ENCODE measurements around the gene SMG6.

SMG6 gene

DNA sequence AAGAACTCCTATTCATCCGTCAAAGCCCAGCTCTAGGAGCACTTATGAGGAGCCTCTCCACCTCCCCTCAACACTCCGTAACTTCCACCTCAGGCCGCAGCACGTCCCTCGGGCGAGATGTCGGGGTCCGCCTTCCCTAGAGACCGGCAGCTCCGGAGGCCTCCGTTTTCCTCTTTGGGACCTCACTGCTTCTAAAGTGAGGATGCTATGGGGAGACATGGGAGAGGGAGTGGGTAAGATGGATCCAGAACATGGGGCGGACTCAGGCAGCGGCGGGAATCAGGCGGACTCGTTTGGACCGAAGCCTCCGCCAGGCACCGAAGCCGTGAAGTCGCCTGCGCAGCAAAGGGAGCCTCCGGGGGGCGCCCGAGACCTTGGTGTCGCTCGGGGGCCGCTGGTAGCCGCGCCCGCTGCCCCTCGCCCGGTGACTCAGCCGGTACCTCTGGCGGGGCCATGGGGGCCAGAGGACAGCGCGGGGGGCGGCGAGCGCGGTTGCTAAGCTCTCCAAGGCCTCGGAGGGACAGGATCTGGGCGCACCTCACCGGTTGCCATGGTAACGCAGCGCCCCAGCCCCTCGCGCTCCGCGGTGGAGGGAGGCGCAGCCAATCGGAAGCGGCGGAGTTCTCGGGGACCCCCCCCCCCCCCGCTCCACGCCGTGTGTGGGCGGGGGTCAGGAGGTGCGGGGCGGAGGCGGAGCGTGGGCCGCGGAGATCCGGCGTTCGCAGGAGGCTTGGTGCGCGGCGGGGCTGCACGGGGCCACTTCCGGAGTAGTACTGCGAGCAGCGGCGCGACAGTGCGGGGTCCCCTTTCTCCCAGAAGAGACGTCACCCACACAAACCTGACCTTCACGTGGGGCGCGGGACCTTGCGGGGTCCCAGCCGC lies 250.0 kb downstream of the SMG6 start (continued):
- TF ChIP-seq, protein P1, sequence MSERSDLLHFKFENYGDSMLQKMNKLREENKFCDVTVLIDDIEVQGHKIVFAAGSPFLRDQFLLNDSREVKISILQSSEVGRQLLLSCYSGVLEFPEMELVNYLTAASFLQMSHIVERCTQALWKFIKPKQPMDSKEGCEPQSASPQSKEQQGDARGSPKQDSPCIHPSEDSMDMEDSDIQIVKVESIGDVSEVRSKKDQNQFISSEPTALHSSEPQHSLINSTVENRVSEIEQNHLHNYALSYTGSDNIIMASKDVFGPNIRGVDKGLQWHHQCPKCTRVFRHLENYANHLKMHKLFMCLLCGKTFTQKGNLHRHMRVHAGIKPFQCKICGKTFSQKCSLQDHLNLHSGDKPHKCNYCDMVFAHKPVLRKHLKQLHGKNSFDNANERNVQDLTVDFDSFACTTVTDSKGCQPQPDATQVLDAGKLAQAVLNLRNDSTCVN (tag by site-specific recombination; optimal IDR thresholded peaks at IDR 0.05), result peak; percentile 88
- TF ChIP-seq GLI4 (tag by site-specific recombination; IDR thresholded peaks at IDR 0.05) (no peak), ZNF112 (tag by site-specific recombination; IDR thresholded peaks at IDR 0.05) (no peak), ZFP3 (tag by site-specific recombination; IDR thresholded peaks at IDR 0.05; ENCODE audit: low read depth) (peak; percentile 99), ZNF398 (tag by site-specific recombination; IDR thresholded peaks at IDR 0.05) (peak; percentile 67; the same call in 1 of the 2 replicates), ZNF510 (tag by site-specific recombination; IDR thresholded peaks at IDR 0.05; ENCODE audit: insufficient replicate concordance) (no peak), ZNF202 (tag by site-specific recombination; IDR thresholded peaks at IDR 0.05; ENCODE audit: borderline replicate concordance) (no peak), ZNF211 (tag by site-specific recombination; IDR thresholded peaks at IDR 0.05; ENCODE audit: low read depth) (no peak), ZNF274 (IDR thresholded peaks at IDR 0.05; ENCODE audit: low read length) (no peak), ZNF274 (tag by site-specific recombination; IDR thresholded peaks at IDR 0.05; ENCODE audit: borderline replicate concordance) (no peak), ZNF623 (tag by site-specific recombination; IDR thresholded peaks at IDR 0.05) (no peak), ZNF555 (tag by site-specific recombination; conservative IDR thresholded peaks at IDR 0.05) (no peak), ZEB2 (tag by site-specific recombination; IDR thresholded peaks at IDR 0.05) (peak; percentile 99), ZNF473 (tag by site-specific recombination; IDR thresholded peaks at IDR 0.05) (no peak), IKZF3 (tag by site-specific recombination; IDR thresholded peaks at IDR 0.05) (peak; percentile 88), ZNF837 (tag by site-specific recombination; IDR thresholded peaks at IDR 0.05) (peak; percentile 65; the same call in 1 of the 2 replicates), ZNF654 (tag by site-specific recombination; IDR thresholded peaks at IDR 0.05; ENCODE audit: low read depth) (peak; percentile 57), ZNF561 (tag by site-specific recombination; IDR thresholded peaks at IDR 0.05; ENCODE audit: borderline replicate concordance) (peak; percentile 57; the same call in 1 of the 2 replicates), ZNF10 (tag by site-specific recombination; IDR thresholded peaks at IDR 0.05) (no peak), ZIC2 (tag by site-specific recombination; IDR thresholded peaks at IDR 0.05) (peak; percentile 44; the same call in 1 of the 2 replicates), ZNF610 (tag by site-specific recombination; IDR thresholded peaks at IDR 0.05; ENCODE audit: borderline replicate concordance) (0 out of 2 replicates have a peak, but pooled peaks have one; percentile 64), ZNF292 (tag by site-specific recombination; IDR thresholded peaks at IDR 0.05; ENCODE audit: borderline replicate concordance, low read depth) (no peak)
- TF ChIP-seq, protein P2, sequence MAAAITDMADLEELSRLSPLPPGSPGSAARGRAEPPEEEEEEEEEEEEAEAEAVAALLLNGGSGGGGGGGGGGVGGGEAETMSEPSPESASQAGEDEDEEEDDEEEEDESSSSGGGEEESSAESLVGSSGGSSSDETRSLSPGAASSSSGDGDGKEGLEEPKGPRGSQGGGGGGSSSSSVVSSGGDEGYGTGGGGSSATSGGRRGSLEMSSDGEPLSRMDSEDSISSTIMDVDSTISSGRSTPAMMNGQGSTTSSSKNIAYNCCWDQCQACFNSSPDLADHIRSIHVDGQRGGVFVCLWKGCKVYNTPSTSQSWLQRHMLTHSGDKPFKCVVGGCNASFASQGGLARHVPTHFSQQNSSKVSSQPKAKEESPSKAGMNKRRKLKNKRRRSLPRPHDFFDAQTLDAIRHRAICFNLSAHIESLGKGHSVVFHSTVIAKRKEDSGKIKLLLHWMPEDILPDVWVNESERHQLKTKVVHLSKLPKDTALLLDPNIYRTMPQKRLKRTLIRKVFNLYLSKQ (tag by site-specific recombination; IDR thresholded peaks at IDR 0.05; ENCODE audit: borderline replicate concordance), result no peak
- TF ChIP-seq, protein P3, sequence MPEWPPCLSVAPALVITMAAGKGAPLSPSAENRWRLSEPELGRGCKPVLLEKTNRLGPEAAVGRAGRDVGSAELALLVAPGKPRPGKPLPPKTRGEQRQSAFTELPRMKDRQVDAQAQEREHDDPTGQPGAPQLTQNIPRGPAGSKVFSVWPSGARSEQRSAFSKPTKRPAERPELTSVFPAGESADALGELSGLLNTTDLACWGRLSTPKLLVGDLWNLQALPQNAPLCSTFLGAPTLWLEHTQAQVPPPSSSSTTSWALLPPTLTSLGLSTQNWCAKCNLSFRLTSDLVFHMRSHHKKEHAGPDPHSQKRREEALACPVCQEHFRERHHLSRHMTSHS (tag by site-specific recombination; IDR thresholded peaks at IDR 0.05), result no peak
- TF ChIP-seq, protein P4, sequence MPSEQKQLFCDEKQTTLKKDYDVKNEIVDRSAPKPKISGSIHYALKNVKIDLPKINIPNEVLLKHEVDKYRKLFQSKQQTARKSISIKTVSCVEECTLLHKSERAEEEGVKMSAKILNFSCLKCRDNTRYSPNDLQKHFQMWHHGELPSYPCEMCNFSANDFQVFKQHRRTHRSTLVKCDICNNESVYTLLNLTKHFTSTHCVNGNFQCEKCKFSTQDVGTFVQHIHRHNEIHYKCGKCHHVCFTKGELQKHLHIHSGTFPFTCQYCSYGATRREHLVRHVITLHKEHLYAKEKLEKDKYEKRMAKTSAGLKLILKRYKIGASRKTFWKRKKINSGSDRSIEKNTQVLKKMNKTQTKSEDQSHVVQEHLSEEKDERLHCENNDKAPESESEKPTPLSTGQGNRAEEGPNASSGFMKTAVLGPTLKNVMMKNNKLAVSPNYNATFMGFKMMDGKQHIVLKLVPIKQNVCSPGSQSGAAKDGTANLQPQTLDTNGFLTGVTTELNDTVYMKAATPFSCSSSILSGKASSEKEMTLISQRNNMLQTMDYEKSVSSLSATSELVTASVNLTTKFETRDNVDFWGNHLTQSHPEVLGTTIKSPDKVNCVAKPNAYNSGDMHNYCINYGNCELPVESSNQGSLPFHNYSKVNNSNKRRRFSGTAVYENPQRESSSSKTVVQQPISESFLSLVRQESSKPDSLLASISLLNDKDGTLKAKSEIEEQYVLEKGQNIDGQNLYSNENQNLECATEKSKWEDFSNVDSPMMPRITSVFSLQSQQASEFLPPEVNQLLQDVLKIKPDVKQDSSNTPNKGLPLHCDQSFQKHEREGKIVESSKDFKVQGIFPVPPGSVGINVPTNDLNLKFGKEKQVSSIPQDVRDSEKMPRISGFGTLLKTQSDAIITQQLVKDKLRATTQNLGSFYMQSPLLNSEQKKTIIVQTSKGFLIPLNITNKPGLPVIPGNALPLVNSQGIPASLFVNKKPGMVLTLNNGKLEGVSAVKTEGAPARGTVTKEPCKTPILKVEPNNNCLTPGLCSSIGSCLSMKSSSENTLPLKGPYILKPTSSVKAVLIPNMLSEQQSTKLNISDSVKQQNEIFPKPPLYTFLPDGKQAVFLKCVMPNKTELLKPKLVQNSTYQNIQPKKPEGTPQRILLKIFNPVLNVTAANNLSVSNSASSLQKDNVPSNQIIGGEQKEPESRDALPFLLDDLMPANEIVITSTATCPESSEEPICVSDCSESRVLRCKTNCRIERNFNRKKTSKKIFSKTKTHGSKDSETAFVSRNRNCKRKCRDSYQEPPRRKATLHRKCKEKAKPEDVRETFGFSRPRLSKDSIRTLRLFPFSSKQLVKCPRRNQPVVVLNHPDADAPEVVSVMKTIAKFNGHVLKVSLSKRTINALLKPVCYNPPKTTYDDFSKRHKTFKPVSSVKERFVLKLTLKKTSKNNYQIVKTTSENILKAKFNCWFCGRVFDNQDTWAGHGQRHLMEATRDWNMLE (tag by site-specific recombination; conservative IDR thresholded peaks at IDR 0.05; ENCODE audit: low read depth), result no peak
